HG03520 (cell line): ENCODE results near the gene NFKBIB.

Source experiments
- ATAC-seq: cut with Tn5 transposase; IDR thresholded peaks from one replicate; pipeline ENCODE4 v1.9.1; 2021; ENCODE audit warnings: mild to moderate bottlenecking, moderate library complexity; ENCODE audit not compliant: unreplicated experiment

The NFKBIB gene

DNA sequence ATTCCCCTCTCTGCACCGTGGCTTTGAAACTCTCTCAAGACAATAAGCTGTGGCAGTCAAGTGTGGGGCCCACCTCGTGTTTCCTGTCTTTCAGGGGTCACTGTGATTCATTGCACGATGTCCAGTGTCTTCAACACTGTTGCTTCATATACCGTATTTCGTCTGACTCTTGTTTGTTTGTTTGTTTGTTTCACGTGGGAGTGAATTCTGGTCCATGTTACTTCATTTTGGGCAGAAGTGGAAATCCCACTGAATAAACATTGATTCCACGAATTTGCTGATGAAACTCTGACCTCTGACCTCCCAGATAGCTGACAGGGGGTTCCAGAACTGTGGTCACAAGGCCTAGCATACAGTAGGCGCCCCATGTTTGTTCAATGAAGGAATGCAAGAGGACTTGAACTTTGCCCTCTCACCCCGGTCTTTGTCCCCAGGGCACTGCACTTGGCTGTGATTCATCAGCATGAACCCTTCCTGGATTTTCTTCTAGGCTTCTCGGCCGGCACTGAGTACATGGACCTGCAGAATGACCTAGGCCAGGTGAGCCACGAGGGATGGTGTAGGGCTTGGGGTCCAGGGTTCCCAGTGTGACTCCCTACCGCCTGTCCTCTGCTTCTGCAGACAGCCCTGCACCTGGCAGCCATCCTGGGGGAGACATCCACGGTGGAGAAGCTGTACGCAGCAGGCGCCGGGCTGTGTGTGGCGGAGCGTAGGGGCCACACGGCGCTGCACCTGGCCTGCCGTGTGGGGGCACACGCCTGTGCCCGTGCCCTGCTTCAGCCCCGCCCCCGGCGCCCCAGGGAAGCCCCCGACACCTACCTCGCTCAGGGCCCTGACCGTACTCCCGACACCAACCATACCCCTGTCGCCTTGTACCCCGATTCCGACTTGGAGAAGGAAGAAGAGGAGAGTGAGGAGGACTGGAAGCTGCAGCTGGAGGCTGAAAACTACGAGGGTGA lies 5.1 kb downstream of the NFKBIB start:
- no peak for ATAC-seq

DNA sequence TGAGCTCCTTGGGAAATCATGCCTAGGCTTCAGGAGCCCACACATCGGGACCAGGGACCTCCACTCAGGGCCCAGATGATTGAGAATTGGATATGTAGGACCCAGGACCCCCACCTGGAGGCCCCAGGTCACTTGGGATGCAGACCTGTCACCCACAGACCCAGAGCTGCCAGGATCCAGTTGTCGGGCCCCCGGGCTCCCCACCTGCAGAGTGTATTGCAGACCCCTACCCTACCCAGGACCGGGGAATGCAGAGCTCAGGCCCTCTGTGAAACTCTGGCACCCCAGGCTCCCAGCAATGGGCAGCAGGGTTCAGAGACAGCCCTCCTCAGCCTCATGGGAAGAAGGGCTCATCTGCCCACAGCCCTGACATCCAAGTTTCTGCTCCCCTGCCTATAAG lies 5.9 kb downstream of the NFKBIB start:
- no peak for ATAC-seq

DNA sequence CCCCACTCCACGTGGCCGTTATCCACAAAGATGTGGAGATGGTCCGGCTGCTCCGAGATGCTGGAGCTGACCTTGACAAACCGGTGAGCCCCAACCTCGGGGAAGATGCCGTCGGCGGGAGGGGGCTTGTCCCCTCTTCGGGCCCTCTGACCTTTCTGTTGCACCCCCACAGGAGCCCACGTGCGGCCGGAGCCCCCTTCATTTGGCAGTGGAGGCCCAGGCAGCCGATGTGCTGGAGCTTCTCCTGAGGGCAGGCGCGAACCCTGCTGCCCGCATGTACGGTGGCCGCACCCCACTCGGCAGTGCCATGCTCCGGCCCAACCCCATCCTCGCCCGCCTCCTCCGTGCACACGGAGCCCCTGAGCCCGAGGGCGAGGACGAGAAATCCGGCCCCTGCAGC lies 7.5 kb downstream of the NFKBIB start:
- no peak for ATAC-seq

DNA sequence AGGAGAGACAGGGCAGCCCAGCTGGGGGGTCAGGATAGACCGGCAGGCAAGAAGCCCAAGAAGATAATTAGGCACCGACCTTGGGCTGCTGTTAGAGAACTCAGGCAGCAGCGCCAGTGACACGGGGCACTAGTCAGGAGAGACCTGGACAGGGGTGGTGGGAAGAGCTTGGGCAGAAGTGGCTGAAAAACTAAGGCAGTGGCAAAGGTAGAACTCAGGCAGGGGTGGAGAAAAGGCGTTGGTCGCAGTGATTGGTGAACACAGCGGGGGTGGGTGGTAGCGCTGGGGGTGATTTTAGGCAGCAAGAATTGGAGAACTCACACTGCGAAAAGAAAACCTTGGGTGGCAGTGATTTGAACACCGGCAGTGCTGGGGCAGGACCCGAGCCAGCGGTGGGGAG lies 7.9 kb downstream of the NFKBIB start:
- ATAC-seq, result no peak

DNA sequence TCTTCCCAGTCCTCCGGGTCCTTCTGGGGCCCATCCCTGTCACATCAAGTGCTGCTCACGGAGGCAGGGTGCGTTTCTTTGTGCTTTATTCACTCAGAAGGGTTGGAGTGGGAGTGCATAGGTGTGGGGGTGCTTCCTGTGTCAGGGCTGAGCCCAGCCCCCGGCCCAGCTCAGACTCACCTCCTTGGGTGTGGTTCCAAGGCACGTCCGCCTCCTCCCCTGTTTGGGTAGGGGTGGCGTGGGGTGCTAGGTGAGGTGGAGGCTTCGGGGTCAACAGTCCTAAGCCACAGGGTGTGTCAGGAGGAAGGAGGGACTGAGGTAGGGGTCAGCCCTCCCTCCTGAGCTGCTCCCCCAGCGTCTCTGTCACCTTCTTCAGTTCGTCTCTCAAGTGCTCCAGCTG lies 9.1 kb downstream of the NFKBIB start:
- no peak for ATAC-seq

DNA sequence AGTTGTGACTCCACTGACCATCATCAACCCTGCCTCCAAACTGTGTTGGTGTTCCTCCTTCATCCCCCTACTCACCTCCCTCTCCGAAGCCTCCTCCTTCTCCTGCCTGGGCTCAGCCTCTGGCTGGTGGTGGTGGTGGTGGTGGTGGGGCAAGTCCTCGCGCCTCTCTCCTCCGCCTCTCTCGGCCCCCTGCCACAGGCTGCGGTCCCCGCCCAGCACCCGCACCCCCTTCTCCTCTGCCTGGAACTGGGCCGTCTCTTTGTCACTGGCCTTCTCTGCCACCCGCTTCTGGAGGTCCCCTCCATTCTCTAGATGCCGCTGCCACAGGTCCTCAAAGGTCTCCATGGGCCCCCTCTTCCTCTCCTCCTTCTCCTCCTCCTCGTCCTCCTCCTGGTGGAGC lies 10.7 kb downstream of the NFKBIB start:
- ATAC-seq, result no peak

DNA sequence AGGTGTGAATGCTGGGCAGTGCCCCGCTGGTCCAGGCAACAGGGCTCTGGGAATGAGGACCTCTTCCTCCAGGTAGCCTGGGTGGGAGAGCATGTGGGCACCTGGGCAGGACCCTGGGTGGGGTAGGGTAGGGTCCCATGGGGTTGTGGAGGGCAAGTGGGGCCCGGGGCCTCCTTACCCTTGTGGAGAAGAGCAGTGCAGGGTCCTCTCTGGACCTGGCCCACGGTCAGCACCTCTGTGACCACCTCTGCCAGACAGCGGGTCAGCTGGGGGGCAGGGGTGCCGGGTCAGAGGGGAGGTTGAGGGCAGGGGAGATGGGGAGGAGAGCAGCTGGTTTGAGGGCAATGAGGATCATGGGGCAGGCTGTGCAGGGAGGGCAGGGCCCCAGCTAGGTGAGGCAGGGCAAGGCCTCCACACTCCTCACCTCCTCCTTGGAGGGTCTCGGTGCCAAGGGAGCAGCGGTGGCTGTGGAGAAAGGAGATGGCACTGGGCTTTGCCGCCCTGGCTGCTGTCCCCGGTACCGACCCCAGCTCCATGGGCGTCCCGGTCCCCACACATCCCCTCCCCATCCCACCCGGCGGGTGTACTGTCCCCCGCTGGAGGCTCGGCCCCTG lies 11.7 kb downstream of the NFKBIB start:
- no peak for ATAC-seq

DNA sequence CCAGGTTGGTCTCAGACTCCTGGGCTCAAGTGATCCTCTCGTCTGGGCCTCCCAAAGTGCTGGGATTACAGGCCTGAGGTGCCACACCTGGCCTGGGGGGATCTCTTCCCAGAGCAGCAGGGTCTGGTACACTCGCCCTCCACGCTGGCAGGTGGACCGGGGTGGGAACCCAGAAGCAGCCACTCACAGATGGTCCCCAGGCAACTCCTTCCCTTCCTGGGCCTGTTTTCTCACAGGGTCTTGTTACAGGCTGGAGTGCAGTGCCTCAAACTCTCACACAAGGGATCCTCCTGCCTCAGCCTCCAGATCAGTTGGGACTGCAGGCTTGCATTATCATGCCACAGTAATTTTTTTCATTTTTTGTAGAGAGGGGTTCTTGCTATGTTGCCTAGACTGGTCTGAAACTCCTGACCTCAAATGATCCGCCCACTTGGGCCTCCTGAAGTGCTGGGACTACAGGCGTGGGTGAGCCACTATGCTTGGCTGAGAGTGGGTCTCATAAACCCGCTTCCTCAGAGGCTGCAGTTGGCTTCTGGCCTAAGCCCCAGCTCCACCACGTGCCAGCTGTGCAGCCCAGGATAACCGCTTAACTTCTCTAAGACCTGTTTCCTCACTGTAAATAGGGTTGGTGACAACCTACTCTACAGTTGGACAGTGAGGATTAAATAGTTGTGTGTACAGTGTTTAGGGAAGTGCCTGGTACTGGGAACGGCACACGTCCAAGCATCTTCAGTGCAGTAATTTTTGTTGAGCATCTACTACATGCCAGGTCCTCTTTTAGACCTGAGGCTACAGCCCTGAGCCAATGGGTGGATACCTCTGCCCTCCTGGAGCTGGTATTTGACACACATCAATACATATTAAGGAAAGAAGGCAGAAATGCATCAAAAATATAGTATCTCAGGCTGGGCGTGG lies 13.1 kb downstream of the NFKBIB start:
- ATAC-seq, result no peak

DNA sequence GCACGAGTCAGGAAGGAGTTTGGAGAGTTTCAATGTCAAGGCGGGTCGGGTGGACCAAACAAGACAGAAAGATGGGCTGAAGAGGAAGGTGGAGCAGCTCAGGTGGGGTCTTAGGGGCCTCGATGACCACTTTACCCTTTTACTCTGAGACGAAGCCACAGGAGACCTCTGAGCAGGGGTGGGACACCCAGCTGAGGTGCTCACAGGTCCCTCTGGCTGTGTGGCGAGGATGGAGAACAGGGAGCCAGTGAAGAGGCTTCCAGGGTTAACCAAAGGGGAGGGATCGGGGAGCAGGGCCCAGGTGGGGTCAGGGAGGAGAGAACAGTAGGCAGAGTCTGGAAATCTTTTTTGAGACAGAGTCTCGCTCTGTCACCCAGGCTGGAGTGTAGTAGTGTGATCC lies 14.2 kb downstream of the NFKBIB start:
- no peak for ATAC-seq

DNA sequence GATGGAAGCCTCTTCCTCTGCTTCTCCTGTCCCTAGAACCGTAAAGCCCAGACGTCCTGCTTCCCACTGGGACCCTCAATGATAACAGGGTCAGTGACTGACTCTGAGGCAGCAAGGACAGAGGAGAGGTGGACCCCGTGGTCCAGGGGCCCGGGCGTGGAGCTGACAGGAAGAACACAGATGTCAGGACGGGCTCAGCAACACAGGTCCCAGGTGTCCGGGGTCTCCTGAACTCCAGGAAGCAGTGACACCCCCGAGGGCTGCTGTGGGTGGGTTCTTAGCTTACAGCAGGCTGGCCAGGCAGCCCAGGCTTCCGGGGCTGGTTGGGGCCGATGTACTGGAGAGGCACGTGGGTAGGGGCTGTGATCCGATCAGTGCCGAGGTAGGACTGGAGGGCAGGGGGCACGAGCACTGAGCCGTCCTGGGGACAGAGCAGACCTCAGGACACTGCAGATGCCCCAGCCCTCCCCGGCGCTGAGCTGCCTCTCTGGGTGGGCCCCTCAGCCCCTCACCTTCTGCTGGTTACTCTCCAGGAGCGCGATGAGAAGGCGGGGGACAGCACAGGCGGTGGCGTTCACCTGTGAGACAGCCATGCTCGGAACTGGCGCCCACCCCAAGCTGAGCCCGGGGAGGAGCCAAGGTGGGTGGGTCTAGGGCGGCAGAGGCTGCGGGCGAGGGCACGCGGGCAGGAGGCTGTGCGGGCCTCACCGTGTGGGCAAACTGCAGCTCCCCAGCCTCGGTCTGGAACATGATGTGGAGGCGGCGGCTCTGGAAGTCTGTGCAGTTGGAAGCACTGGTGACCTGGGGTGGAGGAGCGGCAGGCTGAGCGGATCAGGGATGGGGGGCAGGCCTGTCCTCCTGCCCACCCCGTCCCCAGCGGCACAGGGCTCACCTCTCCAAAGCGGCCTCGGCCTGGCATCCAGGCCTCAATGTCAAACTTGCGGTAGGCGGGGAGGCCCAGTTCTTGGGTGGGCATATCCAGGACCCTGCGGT lies 15.9 kb downstream of the NFKBIB start:
- no peak for ATAC-seq

DNA sequence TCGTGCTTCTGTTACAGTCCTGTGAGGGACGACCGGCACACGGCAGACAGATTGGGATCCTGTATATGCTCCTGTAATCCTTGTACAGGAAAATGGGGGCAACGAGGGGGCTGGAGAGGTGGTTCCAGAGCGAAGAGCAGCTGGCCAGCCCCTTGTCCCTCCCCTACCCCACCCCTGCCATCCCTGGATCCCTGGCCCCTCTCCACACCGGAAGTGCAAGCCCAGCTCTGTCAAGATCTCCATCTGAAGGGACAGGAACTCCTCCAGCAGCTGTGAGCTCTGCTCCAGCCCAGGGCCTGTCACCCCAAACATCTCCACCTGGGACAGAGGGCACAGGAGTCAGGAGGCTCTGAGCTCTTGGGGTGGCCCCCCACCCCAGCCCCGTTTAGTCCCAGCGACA lies 17.7 kb downstream of the NFKBIB start:
- no peak for ATAC-seq

DNA sequence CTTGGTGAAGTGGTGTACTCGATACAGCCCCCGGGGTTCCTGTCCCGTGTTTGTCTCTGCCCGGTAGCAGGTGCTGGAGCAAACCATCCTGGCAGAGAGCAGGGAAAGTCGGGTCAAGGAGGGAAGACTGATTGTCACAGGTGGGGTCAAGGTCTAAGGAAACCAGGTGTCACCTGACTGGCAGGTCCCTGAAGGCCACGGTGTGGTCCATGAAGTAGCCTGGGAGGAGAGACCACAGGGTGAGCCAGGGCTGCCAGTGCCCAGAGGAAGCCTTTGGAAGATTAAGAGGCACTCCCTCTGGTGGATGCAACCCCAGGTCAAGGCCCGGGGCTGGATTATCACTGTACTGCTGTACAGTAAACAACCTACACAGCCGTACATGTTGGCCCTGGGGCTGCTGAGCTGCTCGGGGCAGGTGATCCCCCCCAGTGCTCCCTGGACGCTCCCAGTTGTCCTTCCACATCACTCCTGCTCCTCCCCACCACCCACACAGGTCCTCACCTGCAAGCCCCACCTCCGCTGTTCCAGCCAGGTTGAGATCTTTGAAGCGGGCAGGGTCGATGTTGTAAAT lies 18.2 kb downstream of the NFKBIB start:
- ATAC-seq, result no peak

DNA sequence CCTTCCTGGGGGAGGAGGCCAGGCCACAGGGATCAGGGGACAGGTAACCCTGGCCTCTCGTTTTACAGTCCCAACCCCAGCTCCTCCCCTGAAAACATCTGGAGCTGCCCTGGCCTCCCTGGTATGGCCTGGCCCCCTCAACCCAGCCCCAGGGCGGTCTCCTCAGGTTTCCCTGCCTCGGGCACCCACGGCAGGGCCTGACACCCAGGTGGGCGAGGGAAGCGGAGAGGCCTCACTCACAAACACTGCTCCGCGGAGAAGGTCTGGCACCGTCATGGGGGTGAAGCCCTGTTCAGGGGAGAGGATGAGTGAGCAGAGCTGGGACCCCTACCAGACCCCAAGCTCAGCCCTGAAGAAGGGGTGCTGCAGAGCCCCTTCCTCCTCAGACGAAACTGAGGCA lies 18.8 kb downstream of the NFKBIB start:
- no peak for ATAC-seq

DNA sequence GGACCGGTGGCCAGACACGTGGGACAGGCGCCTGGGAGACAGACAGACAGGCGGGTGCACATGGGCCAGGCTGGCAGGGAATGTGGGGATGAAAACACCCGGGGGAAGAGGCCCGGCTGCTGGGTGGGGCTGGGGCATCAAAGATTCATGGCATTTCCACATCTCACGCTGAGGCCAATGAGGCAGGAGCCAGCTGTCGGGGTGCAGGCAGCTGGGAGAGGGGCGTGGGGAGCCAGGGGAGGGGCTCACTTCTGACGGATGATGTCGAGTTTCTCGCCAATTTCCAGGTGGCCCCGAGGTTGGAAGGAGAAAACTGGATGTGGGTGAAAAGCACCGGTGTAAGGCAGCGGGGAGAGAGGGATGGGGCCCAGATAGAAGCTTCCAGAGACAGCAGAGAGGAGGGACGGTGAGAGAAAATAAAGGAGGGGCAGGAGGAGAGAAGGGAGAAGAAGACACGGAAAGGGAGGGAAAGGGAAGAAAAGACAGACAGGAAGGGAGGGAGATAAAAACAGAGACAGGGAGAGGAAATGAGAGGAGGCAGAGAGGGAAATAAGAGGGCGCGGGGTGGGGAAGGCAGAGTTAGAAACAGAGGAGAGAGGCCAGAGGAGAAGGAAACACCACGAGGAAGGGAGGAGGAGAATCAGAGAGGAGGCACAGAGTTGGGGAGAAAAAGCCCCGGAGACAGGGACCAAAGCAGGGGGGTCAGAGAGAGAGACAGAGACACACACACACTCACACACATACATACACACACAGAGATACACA lies 20.2 kb downstream of the NFKBIB start:
- no peak for ATAC-seq

DNA sequence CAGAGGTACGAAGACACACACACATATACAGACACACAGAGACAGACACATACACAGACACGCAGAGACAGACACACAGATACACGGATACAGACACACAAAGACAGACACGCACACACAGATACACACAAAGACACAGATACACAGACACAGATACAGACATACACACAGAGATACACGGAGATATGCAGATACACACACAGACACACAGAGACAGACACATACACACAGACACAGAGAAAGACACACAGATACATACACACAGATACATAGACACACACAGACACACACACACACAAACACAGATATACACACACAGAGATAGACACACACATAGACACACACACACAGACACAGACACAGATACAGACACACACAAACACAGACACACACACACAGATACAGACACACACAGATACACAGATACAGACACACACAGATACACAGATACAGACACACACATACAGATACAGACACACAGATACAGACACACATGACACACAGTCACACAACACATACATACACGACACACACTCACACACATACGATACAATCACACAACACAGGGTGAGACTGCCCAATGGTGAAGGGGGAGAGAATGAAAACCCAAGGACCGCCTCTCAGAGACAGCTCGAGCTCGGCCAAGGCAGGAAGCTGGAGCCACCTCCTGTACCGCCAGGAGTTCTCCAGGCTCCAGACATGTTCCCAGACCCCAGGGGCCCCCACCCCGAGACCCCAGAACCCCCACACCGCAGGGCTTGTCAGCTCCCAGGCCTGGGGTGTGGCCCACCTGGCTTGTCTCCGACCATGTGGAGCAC lies 21.0 kb downstream of the NFKBIB start:
- no peak for ATAC-seq

DNA sequence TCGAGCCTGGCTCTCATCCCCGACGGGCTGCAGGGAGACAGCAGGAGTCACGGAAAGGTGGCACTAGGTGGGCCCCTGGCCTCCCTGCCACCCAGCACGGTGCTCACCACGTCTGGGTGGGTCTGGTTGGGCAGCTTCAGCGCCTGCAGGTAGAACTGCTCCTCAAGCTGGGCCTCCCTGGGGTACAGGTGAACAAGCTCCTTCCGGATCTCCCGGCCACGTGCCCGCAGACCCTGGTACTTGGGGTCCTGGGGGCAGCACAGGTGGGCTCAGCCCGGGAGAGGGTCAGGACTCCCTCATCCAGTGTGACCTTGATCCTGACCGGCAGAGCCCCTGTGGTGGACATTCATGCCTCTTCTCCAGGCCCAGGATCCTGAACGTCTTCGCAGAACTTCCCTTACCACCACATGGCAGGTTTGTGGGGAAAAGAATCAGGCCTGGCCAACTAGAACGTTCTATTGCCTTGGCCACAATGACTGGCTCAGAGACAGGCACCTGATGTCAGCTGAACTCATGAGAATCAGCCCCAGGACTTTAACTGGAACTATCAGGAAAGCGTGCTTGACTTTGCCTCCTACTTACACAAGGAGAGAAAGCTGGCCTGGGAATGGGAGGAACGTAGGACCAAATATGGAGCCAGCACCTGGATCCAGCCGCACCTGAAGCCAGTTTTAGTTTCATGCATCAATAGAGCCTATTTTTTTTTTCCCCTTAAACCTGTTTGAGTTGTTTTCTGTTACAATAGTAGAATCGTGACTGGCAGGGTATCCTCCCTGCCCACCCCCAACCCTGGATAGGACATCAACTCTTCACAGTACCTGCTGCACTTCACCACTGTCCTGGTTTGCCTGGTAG lies 21.9 kb downstream of the NFKBIB start:
- no peak for ATAC-seq

DNA sequence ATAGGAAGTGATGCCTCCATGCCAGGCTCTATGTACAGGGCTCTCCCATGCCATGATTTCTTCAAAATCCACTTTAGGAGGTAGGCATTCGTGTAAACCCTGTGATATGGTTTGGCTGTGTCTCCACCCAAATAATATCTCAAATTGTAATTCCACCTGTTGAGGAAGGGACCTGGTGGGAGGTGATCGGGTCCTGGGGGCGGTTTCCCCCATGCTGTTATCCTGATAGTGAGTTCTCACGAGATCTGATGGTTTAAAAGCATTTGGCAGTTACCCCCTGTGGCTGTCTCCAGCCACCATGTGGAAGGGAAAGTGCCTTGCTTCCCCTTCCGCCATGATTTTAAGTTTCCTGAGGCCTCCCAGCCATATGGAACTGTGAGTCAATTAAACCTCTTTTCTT lies 22.7 kb downstream of the NFKBIB start:
- ATAC-seq, result no peak
